WTC11 (cell line): ENCODE data around the gene PRCD. TPM values are rescaled to one million over a fixed set of nuclear protein-coding genes. Genes with fewer than 3 reads are reported as not detected.

Experiments
- ATAC-seq: fragments of 200-7000 bp; cut with Tn5 transposase; 2 replicates; pipeline ENCODE4 v1.10.0; 2021; ENCODE audit warnings: mild to moderate bottlenecking, moderate library complexity
- Bru-seq: library from RNA; stranded (reverse); fragments of 400-500 nt; gene quantifications from one replicate; lab custom pipeline; 2021; lab: Mats Ljungman, UMichigan
- CTCF ChIA-PET: fragments of 300-600 bp; sonication (Branson Sonifier 250); formaldehyde crosslinking; loops from one replicate; lab custom pipeline; 2021; ENCODE audit warnings: antibody characterized with exemption; lab: Charles Lee
- POLR2A ChIA-PET: fragments of 350-600 bp; sonication (Branson Sonifier 250); formaldehyde crosslinking; loops from one replicate; lab custom pipeline; 2021; ENCODE audit warnings: antibody characterized with exemption; lab: Charles Lee
- DNase-seq: peaks from one replicate; pipeline ENCODE4 v3.0.0; 2021; ENCODE audit warnings: low spot score
- H3K27ac Mint-ChIP-seq: 2 replicates; pipeline ENCODE4 v1.8.0; 2021; ENCODE audit warnings: mixed read lengths
- H3K27me3 Mint-ChIP-seq: 2 replicates; pipeline ENCODE4 v1.8.0; 2021; ENCODE audit warnings: low read depth, mild to moderate bottlenecking, moderate library complexity, mixed read lengths
- H3K36me3 Mint-ChIP-seq: 2 replicates; pipeline ENCODE4 v1.8.0; 2021; ENCODE audit warnings: mixed read lengths
- H3K4me1 Mint-ChIP-seq: 2 replicates; pipeline ENCODE4 v1.8.0; 2022; ENCODE audit warnings: mixed read lengths
- H3K4me3 Mint-ChIP-seq: 2 replicates; pipeline ENCODE4 v1.8.0; 2021; ENCODE audit warnings: mild to moderate bottlenecking, moderate library complexity, mixed read lengths
- H3K9me3 Mint-ChIP-seq: 2 replicates; pipeline ENCODE4 v1.8.0; 2021; ENCODE audit warnings: mixed read lengths
- AR ChIP-seq: fragments of 250-450 bp; sonication (Bioruptor Pico); IDR thresholded peaks from 2 replicates; pipeline ENCODE4 v1.9.0; 2021; ENCODE audit warnings: mild to moderate bottlenecking
- ATF2 ChIP-seq: sonication (generic); formaldehyde crosslinking; IDR thresholded peaks from 2 replicates; pipeline ENCODE4 v1.8.1; 2022; ENCODE audit warnings: low read depth, missing genetic modification reagents, borderline replicate concordance
- CBFB ChIP-seq: sonication (generic); formaldehyde crosslinking; IDR thresholded peaks from 2 replicates; pipeline ENCODE4 v1.8.1; 2022; ENCODE audit warnings: mild to moderate bottlenecking, low read depth, missing genetic modification reagents
- ELF4 ChIP-seq: sonication (generic); formaldehyde crosslinking; IDR thresholded peaks from 2 replicates; pipeline ENCODE4 v1.8.1; 2022; ENCODE audit warnings: low read depth, mild to moderate bottlenecking, moderate library complexity, missing genetic modification reagents
- ETV6 ChIP-seq: sonication (generic); formaldehyde crosslinking; IDR thresholded peaks from 2 replicates; pipeline ENCODE4 v1.8.1; 2022; ENCODE audit warnings: mild to moderate bottlenecking, missing genetic modification reagents
- FOXP1 ChIP-seq: sonication (generic); formaldehyde crosslinking; IDR thresholded peaks from 2 replicates; pipeline ENCODE4 v1.8.0; 2022; ENCODE audit warnings: missing genetic modification reagents, mild to moderate bottlenecking, moderate library complexity, borderline replicate concordance
- GRHL2 ChIP-seq: fragments of 250-450 bp; sonication (Bioruptor Pico); IDR thresholded peaks from 2 replicates; pipeline ENCODE4 v1.8.0; 2022; ENCODE audit warnings: mild to moderate bottlenecking, moderate library complexity; ENCODE audit not compliant: insufficient replicate concordance, severe bottlenecking
- MYBL2 ChIP-seq: sonication (generic); formaldehyde crosslinking; IDR thresholded peaks from 2 replicates; pipeline ENCODE4 v1.8.1; 2023; ENCODE audit warnings: mild to moderate bottlenecking, moderate library complexity, missing genetic modification reagents
- PREB ChIP-seq: sonication (generic); formaldehyde crosslinking; IDR thresholded peaks from 2 replicates; pipeline ENCODE4 v1.8.1; 2022; ENCODE audit warnings: mild to moderate bottlenecking, missing genetic modification reagents, moderate library complexity, borderline replicate concordance
- SMAD3 ChIP-seq: sonication (generic); formaldehyde crosslinking; IDR thresholded peaks from 2 replicates; pipeline ENCODE4 v1.8.0; 2022; ENCODE audit warnings: missing genetic modification reagents, mild to moderate bottlenecking, borderline replicate concordance
- ZNF138 ChIP-seq: sonication (generic); formaldehyde crosslinking; conservative IDR thresholded peaks from 2 replicates; pipeline ENCODE4 v1.8.1; 2022; ENCODE audit warnings: mild to moderate bottlenecking, moderate library complexity, missing genetic modification reagents
- ZNF232 ChIP-seq: sonication (generic); formaldehyde crosslinking; IDR thresholded peaks from 2 replicates; pipeline ENCODE4 v1.8.0; 2022; ENCODE audit warnings: mild to moderate bottlenecking, missing genetic modification reagents
- ZNF396 ChIP-seq: fragments of 250-450 bp; sonication (Bioruptor Pico); IDR thresholded peaks from 2 replicates; pipeline ENCODE4 v1.8.0; 2021; ENCODE audit warnings: mild to moderate bottlenecking, moderate library complexity, borderline replicate concordance
- long read RNA-seq, 3 experiments: library from RNA in 1 of 3; library from capped mRNA in 1 of 3; library from polyadenylated mRNA in 1 of 3; unstranded in 2 of 3; stranded (forward) in 1 of 3; transcript quantifications; one replicate each; pipeline ENCODE4 v2.0.0, GENCODE V29; 2021
- total RNA-seq: library from RNA; stranded (reverse); gene quantifications from 3 replicates; pipeline ENCODE4 v1.2.3, GENCODE V29; 2021
- TF ChIP-seq, protein P1 (sequence below): sonication (generic); formaldehyde crosslinking; IDR thresholded peaks from 2 replicates; pipeline ENCODE4 v1.8.0; 2022; ENCODE audit warnings: mild to moderate bottlenecking, missing genetic modification reagents
- TF ChIP-seq, protein P2 (sequence below): sonication (generic); formaldehyde crosslinking; IDR thresholded peaks from 2 replicates; pipeline ENCODE4 v1.8.1; 2023; ENCODE audit warnings: mild to moderate bottlenecking, missing genetic modification reagents
- TF ChIP-seq, protein P3 (sequence below): sonication (generic); formaldehyde crosslinking; IDR thresholded peaks from 2 replicates; pipeline ENCODE4 v1.8.1; 2023; ENCODE audit warnings: mild to moderate bottlenecking, missing genetic modification reagents, moderate library complexity
- TF ChIP-seq, protein P4 (sequence below): sonication (generic); formaldehyde crosslinking; IDR thresholded peaks from 2 replicates; pipeline ENCODE4 v1.8.0; 2022; ENCODE audit warnings: missing genetic modification reagents

Gene PRCD, protein sequence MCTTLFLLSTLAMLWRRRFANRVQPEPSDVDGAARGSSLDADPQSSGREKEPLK
- total RNA-seq: 2.7 to 4.5 TPM (median 4.0 TPM) in 3 replicates
- percentile 31 among the genes with signal in this experiment for Bru-seq, nascent RNA
- long read RNA-seq, experiment 1, partial matches to known transcripts: 0 of 2 reads
- long read RNA-seq, experiment 1, other reads (novel, unspliced or antisense): 2 of 2 reads
- long read RNA-seq, experiment 2, partial matches to known transcripts: 0 of 2 reads
- long read RNA-seq, experiment 2, other reads (novel, unspliced or antisense): 2 of 2 reads
- long read RNA-seq, experiment 3: 0 reads

DNA sequence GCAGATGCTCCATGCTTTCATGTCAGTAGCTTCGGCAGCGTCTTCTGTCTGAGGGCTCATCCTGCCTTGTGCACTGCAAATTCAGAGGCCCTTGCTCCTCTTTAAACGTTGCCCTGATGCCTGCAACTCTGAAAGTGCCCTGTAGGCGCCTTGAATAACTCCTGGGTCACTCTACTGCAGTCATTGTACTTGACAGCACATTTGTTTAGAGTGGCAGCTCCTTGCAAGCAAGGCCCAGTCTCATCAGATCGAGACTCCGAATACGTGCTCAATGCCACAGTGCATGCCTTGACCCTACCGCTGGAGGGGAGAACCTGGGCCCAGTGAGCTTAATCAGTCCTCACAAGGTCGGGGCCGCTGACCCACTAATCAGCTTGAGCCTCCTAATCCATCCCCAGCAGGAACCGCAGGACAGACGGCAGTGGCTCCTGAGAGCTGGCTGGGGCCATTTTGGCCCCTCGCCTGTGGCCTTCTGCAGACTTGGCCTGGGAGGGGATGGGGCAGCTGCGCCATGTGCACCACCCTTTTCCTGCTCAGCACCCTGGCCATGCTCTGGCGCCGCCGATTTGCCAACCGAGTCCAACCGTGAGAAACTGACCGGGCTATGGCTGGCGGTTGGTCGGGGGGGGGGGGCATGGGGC is at the start of gene PRCD:
Gene PRCD (plus strand): TSS at position 414 of the 641 bp plus-strand sequence. CDS start 98 bp downstream, at position 512.
- TF ChIP-seq ELF4 (CRISPR knock-in tag): no peak
- no peak for TF ChIP-seq MYBL2 (CRISPR knock-in tag)
- peak within 1 kb of the TSS; percentile 80 for H3K27ac Mint-ChIP-seq
- H3K4me3 Mint-ChIP-seq: peak within 1 kb of the TSS; percentile 74
- ATAC-seq: no peak
- CTCF ChIA-PET: interaction anchor here (0.9 to 9.7 kb wide), 17 partner anchors 9 to 187 kb away, joined by 3 to 123 read pairs (median 8); partner anchors contain the start of gene PRPSAP1
- H3K36me3 Mint-ChIP-seq: no peaks in the 10 kb centered on the region; the same call in 1 of the 2 replicates
- no peak for DNase-seq
- no peaks in the 10 kb centered on the region for H3K9me3 Mint-ChIP-seq
- peaks cover 52% of the 10 kb centered on the region for H3K27me3 Mint-ChIP-seq
- POLR2A ChIA-PET: no interaction called here
- peaks cover 40% of the 10 kb centered on the region for H3K4me1 Mint-ChIP-seq

DNA sequence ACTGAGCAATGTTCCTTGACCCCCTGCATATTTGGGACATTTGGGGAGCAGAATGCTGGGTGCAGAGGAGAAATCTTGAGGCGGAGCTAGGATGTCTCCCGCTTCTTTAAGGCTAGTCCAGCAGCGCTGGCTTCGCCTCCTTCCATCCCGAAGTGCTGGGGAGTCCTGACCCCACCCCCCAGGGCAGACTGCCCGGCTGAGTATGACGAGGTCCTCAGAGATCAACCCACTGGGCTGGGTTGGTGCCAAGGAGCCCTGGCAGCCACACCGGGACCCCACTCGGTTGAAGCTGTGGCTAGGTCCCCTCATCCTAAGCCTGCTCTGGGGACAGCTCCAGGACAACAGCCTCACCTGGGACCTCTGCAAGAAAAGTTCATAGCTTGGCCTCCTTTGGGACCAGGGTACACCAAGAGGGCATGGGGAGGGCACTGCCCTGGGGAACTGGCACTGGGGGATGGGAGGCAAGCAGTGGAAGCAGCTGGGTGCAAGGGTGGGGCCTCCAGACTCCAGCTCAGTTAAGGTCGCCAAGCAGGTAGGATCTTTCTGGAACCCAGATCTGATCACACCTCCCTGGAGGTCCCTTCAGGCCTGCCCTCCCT is 49.6 kb upstream of the PRCD start:
- no peak overlapping the region for H3K4me3 Mint-ChIP-seq
- POLR2A ChIA-PET: interaction anchor here (1.1 to 1.5 kb wide), 2 partner anchors 9 to 31 kb away, joined by 3 to 7 read pairs; no protein-coding TSS in a partner anchor
- DNase-seq (no peak), ATAC-seq (no peak)
- peaks cover 6% of the 10 kb centered on the region; the same call in 1 of the 2 replicates for H3K36me3 Mint-ChIP-seq
- H3K4me1 Mint-ChIP-seq: peaks cover 13% of the 10 kb centered on the region
- no peaks in the 10 kb centered on the region for H3K9me3 Mint-ChIP-seq
- H3K27ac Mint-ChIP-seq: no peak overlapping the region
- H3K27me3 Mint-ChIP-seq: no peaks in the 10 kb centered on the region
- CTCF ChIA-PET: interaction anchor here (1.0 to 2.0 kb wide), 8 partner anchors 23 to 134 kb away, joined by 3 to 11 read pairs (median 4); partner anchors contain the start of genes AANAT and SPHK1
- TF ChIP-seq ZNF232 (no peak), CBFB (CRISPR knock-in tag) (no peak), FOXP1 (CRISPR knock-in tag) (no peak), ATF2 (CRISPR knock-in tag) (no peak), GRHL2 (CRISPR knock-in tag) (no peak), SMAD3 (CRISPR knock-in tag) (no peak), AR (CRISPR knock-in tag) (no peak), ETV6 (no peak), PREB (CRISPR knock-in tag) (no peak), MYBL2 (CRISPR knock-in tag) (no peak), ZNF396 (CRISPR knock-in tag) (no peak), ZNF138 (CRISPR knock-in tag) (no peak)
- TF ChIP-seq, protein P1, sequence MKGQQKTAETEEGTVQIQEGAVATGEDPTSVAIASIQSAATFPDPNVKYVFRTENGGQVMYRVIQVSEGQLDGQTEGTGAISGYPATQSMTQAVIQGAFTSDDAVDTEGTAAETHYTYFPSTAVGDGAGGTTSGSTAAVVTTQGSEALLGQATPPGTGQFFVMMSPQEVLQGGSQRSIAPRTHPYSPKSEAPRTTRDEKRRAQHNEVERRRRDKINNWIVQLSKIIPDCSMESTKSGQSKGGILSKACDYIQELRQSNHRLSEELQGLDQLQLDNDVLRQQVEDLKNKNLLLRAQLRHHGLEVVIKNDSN (CRISPR knock-in tag): no peak
- TF ChIP-seq, protein P2, sequence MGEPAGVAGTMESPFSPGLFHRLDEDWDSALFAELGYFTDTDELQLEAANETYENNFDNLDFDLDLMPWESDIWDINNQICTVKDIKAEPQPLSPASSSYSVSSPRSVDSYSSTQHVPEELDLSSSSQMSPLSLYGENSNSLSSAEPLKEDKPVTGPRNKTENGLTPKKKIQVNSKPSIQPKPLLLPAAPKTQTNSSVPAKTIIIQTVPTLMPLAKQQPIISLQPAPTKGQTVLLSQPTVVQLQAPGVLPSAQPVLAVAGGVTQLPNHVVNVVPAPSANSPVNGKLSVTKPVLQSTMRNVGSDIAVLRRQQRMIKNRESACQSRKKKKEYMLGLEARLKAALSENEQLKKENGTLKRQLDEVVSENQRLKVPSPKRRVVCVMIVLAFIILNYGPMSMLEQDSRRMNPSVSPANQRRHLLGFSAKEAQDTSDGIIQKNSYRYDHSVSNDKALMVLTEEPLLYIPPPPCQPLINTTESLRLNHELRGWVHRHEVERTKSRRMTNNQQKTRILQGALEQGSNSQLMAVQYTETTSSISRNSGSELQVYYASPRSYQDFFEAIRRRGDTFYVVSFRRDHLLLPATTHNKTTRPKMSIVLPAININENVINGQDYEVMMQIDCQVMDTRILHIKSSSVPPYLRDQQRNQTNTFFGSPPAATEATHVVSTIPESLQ (CRISPR knock-in tag): no peak
- TF ChIP-seq, protein P3, sequence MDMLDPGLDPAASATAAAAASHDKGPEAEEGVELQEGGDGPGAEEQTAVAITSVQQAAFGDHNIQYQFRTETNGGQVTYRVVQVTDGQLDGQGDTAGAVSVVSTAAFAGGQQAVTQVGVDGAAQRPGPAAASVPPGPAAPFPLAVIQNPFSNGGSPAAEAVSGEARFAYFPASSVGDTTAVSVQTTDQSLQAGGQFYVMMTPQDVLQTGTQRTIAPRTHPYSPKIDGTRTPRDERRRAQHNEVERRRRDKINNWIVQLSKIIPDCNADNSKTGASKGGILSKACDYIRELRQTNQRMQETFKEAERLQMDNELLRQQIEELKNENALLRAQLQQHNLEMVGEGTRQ: no peak
- TF ChIP-seq, protein P4, sequence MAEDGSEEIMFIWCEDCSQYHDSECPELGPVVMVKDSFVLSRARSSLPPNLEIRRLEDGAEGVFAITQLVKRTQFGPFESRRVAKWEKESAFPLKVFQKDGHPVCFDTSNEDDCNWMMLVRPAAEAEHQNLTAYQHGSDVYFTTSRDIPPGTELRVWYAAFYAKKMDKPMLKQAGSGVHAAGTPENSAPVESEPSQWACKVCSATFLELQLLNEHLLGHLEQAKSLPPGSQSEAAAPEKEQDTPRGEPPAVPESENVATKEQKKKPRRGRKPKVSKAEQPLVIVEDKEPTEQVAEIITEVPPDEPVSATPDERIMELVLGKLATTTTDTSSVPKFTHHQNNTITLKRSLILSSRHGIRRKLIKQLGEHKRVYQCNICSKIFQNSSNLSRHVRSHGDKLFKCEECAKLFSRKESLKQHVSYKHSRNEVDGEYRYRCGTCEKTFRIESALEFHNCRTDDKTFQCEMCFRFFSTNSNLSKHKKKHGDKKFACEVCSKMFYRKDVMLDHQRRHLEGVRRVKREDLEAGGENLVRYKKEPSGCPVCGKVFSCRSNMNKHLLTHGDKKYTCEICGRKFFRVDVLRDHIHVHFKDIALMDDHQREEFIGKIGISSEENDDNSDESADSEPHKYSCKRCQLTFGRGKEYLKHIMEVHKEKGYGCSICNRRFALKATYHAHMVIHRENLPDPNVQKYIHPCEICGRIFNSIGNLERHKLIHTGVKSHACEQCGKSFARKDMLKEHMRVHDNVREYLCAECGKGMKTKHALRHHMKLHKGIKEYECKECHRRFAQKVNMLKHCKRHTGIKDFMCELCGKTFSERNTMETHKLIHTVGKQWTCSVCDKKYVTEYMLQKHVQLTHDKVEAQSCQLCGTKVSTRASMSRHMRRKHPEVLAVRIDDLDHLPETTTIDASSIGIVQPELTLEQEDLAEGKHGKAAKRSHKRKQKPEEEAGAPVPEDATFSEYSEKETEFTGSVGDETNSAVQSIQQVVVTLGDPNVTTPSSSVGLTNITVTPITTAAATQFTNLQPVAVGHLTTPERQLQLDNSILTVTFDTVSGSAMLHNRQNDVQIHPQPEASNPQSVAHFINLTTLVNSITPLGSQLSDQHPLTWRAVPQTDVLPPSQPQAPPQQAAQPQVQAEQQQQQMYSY: no peak
